GM18951 (cell line): ENCODE measurements around the gene GP5.

ENCODE experiments used
- POLR2A ChIP-seq: IDR thresholded peaks from 4 replicates; pipeline ENCODE4 v1.6.1; 2011; ENCODE audit warnings: mild to moderate bottlenecking; ENCODE audit not compliant: insufficient read length, insufficient read depth; ENCODE audit errors: extremely low read depth
- in situ Hi-C: fragments of 300-500 bp; cut with MboI; formaldehyde crosslinking; loops from one replicate; pipeline ENCODE4 v1.12.0; 2022; ENCODE audit warnings: low sequenced_read_pairs, mixed read lengths, inconsistent platforms; ENCODE audit not compliant: unreplicated experiment

GP5 gene, protein sequence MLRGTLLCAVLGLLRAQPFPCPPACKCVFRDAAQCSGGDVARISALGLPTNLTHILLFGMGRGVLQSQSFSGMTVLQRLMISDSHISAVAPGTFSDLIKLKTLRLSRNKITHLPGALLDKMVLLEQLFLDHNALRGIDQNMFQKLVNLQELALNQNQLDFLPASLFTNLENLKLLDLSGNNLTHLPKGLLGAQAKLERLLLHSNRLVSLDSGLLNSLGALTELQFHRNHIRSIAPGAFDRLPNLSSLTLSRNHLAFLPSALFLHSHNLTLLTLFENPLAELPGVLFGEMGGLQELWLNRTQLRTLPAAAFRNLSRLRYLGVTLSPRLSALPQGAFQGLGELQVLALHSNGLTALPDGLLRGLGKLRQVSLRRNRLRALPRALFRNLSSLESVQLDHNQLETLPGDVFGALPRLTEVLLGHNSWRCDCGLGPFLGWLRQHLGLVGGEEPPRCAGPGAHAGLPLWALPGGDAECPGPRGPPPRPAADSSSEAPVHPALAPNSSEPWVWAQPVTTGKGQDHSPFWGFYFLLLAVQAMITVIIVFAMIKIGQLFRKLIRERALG

DNA sequence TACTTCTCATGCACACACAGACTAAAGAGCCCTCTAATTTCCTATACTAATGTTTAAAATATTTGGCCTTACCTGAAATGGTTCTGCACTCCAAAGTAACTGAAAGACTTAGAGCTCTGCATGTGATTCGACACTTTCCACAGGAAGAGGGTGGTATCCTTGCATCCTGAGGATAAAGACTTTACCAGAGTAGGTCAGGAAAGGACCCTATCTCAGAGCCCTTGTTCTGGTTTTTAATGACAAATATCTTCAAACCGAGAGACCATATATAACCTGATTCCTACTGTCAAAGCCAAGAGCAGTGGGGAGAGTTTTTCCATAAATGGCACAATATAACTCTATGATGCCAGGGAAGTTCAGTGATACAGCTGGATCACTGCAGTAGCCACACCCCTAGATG is at the start of gene GP5:
GP5 (minus strand) TSS at position 101 of the 400 bp plus-strand sequence. CDS start 984 bp downstream, outside the sequence.
- no peak for TF ChIP-seq POLR2A
- in situ Hi-C loops = no loop called here

DNA sequence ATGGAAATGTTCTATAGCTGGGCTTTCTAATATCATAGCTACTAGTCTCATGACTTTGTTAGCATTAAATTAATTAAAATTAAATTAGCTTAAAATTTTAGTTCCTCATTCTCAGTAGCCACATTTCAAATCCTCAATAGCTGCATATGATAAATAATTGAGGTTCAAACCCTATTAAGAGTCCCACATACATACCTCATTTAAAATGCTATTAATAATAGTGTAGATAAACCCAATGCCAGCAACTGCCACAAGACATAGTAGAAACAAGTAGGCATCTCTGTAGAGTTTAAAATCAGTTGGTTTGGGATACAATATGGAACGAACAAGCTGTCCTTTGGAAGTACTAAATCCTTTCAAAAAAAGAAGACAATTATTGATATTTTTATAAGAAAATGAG is 48.6 kb upstream of the GP5 start:
- in situ Hi-C loops = no loop called here
- TF ChIP-seq POLR2A = no peak

DNA sequence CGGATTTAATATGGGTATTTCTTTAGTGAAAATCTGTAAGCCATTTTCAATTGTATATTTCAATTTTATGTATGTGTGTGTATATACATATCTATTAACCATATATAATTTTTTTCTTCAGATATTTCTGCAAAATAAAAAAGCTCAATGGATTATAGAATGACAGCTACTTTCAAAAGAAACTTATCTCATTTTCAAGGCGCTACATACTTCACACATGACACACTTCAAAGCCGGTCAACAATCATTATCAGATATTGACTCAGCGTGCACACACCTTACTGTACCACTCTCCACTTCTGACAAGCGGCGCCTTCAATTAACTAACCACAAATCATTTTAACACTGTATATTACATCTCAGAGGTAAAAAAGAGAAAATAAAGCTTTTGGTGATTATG is 48.1 kb upstream of the GP5 start:
- TF ChIP-seq POLR2A = no peak
- in situ Hi-C loops = no loop called here

DNA sequence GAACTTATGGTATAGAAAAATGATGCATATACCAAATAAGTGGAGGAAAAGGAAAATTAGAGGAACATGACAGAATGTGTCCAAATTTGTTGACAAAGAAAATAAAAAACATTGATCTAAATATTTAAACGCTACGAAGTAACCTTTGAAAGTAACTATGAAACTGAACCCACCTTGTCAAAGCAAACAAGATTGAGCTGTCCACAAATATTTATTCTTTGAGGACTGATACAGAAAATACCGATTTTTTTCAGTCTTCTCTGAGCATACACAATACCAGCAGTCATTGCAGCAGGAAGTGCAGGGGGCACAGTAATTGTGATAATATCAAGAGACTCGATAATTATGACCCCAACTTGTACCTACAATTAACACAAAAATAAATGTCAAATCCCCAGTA is 47.7 kb upstream of the GP5 start:
- no peak for TF ChIP-seq POLR2A
- in situ Hi-C loops = no loop called here

DNA sequence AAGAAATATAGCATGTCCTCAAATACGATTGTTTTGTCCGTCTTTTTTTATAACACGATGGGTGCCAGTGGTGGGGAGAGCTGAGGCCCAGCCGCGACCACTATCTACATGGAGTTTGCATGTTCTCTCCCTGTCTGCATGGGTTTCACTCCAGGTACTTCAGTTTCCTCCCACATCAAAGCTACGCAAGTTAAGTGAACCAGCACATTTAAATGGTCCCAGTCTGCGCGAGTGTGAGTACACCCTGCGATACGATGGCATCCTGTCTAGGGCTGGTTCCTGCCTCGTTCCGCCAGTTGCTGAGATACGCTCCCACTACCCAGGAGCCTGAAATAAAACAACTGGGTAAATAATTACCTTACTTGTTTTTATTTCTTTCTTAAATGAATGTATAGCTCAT is 47.1 kb upstream of the GP5 start:
- TF ChIP-seq POLR2A = no peak
- in situ Hi-C loops = no loop called here

DNA sequence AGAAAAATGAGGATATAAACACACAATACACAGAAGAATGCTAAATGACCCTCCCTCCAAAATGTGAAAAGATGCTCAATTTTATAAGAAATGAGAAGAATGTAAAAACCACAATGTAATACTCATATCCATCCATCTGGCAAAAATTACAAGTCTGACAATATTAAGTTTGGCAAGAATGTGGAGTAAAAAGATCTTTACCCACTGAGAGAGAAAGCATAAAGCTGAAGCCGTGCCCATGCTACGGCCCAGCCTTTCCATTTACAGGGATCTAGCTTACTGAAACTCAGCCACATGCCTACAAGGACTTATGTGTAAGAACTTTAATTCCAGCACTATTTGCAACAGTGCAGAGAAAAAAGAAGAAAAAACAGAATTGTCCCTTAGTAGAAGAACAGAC is 44.8 kb upstream of the GP5 start:
- in situ Hi-C loops = no loop called here
- TF ChIP-seq POLR2A = no peak

DNA sequence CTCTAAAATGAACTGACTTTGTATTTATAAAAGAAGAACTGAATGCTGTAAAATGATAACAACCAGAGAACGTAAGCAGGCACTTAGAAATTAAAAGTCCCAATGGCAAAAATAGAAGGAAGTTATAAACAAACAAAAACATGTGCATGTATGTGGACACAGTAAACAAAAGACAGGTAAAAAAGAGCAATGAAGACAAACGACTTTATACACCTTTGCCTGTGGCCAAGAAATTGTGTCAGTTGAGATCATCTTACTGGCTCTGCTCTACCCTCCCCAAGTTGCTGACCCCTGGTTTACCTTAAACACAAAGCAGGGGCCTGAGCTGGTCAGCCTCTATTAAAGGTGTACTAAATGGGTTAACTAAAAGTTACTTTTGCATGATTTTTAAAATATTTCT is 41.7 kb upstream of the GP5 start:
- in situ Hi-C loops = no loop called here
- no peak for TF ChIP-seq POLR2A

DNA sequence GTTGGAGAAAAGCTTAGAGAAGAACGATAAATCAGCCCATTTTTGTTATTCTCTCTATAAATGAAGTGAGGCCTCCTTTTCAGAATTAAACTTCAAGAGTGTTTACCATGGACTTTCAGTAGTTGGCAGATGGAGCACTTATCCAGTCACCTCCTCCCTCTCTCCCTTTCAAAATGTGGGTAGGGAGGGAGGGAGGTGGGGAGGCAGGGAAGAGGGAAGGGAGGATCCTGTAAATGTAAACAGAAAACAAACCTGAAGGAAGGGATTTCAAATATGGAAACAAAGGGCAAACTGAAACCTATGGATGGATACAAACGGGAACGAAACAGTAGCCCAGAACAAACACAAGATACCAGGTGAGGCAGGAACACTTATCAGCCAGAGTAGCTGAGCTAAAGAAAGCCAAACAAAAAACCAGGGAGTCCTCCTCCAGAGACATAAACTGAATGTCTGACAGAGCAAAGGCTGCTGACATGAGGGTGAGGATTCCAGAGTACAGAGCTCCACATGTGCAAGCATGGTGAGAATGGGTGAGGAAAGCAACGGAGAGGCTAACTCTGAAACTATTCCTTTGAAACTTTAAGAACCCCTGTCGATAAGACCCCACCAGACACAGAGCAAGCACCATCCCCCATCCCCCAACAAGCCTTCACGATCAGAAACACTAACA is 41.0 kb upstream of the GP5 start:
- in situ Hi-C loops = no loop called here
- TF ChIP-seq POLR2A = no peak

DNA sequence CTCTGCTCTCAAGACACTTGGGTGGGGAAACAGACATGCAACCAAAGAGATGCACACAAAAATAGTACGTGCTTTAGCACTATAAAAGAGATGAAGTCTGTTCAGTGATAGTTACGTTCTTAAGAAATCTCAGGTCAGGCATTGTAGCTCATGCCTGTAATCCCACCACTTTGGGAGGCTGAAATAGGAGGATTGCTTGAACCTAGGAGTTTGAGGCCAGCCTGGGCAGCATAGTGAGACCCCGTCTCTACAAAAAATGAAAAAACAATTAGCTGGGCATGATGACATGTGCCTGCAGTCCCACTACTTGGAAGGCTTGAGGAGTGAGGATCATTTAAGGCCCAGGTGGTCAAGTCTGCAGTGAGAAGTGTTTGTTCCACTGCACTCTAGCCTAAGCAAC is 35.4 kb upstream of the GP5 start:
- in situ Hi-C loops = no loop called here
- no peak for TF ChIP-seq POLR2A

DNA sequence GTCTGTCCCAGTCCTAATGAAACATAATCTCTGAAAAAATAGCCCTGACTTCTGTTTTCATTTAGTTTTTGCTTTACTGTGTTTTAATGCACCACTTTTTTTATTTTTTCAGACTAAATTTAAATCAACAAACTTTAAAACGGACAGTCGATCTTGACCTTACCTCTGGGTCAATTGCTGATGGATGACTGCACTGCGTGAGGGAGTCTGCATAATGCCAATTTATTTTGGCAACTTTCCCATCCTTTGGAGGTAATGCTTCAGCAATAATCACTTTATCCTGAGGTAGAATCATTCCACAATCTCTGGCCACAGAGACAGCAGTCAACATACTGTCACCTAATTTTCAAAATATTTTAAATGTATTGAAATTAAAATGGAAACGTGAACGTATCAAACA is 32.5 kb upstream of the GP5 start:
- in situ Hi-C loops = no loop called here
- TF ChIP-seq POLR2A = no peak

DNA sequence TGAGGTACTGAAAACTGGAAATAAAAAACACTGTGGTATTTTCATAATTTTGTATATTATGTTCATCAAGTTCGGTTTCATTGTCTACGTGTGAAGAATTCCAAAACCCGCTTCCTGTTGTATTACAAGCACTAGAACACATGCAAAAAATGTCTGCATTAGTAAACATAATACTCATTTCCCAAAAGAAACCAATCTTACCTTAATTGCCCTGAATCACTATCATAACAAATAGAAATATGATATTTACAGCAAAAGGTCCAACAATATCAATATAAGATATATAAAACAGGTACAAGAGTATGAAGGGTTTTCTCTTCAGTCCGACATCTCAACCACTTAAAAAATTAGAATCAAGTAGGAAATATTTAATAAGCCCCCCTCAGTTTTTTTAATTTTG is 26.3 kb upstream of the GP5 start:
- in situ Hi-C loops = no loop called here

DNA sequence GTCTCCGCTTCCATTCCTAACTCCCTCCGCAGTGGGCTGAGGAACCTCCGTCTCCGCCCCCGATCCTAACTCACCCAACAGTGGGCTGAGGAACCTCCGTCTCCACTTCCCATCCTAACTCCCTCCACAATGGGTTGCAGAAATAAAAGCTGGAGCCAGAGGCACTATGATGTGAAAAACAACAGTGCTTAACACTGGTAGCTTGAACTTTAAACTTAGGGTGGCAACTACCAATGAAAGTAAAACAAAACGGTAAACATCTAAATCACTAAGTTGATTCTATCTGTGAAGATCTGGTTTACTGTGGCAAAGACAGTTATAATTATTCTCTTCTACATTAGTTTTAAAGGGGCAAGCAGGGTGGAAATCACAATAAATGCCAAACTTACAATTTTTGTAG is 25.9 kb upstream of the GP5 start:
- TF ChIP-seq POLR2A = no peak
- in situ Hi-C loops = no loop called here

More for the DNA sequence above, 26.3 kb upstream of the GP5 start:
- TF ChIP-seq POLR2A = no peak

DNA sequence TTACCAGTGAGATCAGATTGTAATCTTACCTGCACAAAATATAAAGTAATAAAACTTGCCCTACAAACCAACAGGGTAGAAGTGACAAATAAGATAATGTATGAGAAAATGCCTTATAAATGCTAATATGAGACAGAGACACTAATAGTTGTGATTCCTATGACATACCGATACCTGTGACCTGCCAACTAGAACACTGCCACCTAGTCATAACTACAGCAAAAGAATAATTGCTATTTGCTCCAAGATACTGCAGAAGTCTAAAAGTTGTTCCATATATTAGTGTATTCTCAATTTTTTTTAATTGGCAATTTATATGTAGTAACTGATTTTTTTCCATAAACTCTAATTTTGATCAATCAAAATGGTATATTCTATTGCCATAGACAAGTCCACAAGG is 25.3 kb upstream of the GP5 start:
- TF ChIP-seq POLR2A = no peak
- in situ Hi-C loops = no loop called here

DNA sequence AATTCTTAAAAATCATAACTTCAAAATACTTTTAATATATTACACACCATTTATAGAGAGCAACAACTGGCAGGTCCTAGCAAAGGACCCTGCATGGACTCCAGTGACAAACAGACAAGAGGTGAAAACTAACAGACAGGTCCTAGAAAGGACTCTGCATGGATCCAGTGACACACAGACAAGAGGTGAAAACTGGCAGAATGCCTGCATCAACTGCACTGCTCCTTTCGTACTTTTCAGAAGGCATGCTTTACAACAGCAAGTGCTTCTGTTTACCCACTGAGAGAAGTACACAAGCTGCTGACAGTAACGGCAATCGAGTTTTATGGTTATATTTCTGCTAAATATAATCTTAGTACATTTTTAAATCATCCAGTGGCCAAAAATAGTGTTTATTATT is 24.3 kb upstream of the GP5 start:
- in situ Hi-C loops = no loop called here

More for the DNA sequence above, 24.3 kb upstream of the GP5 start:
- TF ChIP-seq POLR2A = no peak
